Myocyte (in vitro differentiated cells): Measurements from ENCODE around the gene SOX6. TPM values are rescaled to one million over a fixed set of nuclear protein-coding genes. Genes with fewer than 3 reads are reported as not detected.

Experiments used
- DNase-seq: peaks from one replicate; pipeline ENCODE4 v3.0.0-alpha.2; 2012; ENCODE audit warnings: low read depth
- total RNA-seq: library from RNA; depleted of rRNA; stranded (reverse); fragments of >200 nt; gene quantifications from 2 replicates; pipeline ENCODE4 v1.2.3, GENCODE V29; 2014

The SOX6 gene
- total RNA-seq, 1 donor from 2014 or later = 1.1 TPM

DNA sequence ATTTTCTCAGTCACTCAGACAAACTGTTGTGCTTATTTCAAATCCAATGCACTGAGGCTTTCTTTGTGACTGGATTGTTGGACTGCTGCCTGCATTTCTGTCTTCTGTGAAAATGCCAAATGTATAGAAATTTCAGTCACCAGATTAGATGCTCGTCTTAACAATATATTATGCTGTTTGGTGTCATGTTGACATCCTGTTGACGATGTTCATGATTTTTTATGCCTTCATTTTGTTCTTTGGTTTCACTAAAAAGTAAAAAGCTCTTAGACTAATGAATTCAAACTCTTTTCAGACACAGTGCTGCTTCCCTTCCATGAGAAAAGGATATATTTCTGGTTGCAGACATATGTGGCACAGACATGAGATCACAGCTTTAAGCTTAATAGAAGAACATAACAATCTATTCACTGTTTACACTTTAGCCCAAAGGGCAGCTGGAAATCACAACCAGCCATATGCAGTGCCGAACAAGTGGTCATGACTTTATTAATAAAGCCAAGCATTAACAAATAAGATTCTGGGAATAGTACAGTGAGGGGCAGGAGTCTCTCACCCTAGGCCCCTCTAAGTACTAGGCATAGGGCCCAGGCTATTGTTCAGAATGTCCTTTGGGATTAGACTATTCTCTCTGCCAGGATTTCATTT, 9.4 kb upstream of the SOX6 start:
- DNase-seq = no peak

DNA sequence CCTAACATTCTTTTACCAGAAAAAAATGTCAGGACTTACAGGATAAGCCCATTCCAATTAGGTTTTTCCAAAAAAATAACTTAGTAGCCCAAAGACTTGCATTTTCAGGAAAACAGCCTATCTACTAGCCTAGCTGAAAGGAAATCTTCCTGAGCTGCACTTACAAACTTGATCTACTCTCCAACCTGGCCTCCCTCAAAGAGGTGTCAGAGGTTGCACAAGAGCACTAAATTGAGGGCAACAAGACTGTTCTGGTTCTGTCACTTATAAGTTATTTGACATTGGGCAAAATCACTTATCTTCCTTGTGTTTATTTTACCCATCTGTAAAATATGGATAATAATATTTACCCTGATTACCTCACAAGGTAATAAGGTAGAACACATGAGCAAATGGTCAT, 7.9 kb upstream of the SOX6 start:
- DNase-seq = no peak

DNA sequence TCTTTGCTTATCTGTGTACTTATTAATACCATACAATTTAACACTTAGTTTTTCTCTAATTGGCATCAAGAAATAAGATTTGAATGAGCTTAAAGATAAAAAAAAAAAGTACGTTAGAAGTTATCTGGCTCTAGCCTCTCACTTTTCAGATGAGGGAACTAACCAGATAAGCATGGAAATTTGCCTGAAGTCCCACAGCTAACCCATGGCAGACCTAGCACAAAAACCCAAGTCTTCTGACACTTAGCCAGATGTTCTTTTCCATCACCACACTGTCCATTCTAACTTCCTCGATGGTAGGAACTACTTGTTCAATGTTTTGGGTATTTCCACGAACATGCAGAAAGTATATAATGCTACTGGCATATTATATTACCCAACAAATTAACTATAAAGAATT, 7.4 kb upstream of the SOX6 start:
- no peak for DNase-seq

DNA sequence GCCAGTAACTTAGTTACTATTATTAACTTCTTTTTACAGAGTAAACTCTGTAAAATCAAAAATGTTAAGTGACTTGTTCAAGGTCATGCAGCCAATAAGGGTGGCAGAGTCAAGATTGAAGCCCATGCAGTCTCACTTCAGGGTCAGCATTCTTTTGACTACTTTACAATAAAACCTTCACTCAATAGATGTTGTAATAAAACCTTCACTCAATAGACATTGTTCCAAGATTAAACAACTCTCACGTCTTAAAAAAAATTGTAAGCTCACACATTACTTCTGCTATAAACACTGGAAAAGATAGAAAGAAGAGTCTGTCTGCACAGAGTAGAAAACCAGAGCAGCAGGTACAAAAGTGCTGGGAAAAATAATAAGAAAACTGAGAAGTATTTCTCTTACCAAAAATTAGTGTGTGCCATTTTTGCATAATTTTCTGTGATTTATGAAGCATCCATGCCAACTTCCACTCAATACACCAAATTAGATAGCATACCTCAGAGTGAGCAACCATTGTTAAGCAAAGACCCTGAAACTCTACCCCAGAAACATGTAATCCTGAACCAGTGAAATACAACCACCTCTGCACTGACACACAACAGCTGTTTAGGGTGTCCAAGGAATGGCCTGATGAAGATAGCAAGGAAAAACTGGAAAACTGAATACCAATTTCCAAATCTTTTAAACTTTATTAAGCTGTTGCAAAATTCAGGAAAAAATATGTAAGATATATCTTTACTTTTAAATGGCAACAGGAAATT, 4.9 kb upstream of the SOX6 start:
- no peak for DNase-seq

DNA sequence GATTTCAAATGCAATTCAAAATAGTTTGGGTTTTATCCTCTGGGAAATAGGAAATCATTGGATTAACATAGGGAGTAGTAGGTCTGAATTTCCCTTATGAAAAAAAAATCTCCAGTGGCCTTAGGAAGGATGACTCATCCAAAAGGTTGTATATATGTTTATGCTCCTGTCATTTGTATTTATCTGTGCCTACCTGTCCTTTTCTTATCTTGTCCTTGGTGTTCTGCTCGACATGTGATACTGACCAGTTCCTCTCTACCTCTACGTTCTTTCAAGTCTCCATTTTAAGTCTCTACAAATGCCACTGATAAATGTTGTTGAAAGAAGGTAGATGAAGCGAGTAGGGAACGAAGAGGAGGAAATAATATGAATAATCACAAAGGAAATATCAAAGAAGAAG, 3.0 kb upstream of the SOX6 start:
- DNase-seq = no peak

DNA sequence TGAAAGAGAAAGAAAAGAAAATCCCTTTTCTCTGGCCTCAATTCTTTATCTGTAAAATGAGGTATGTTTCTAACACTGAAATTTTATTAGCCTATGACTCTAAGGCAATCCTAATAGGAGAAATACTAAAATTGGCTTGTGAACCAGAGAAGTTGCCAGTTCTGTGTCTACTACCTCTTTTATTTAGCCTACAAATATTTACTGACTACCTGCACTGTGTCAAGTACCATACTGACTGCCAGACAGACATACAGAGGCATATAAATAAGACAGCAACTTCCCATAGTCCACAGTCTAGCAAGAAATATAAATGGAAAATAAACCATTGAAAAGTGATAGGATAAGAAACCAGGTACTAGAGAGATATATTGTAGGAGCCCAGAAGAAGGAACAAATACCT, 2.4 kb upstream of the SOX6 start:
- no peak for DNase-seq

DNA sequence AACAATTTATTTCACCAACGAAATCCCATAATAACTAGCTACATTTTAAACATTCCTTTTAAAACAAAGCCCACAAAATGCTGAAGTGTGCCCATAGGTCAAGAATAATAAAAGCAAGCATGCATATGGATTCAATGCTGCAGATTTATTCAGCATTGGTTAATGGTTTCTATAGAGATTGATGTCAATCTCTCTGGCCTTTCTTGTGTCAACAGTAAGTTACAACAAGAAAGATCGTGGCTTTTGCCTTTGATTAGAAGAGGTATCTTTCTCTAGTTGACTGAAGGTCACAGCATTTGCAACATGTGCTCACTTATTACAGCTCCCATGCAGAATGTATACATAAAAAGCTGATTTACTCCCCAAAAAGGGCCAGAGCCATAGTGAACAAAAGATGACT, 1.4 kb upstream of the SOX6 start:
- DNase-seq = no peak

DNA sequence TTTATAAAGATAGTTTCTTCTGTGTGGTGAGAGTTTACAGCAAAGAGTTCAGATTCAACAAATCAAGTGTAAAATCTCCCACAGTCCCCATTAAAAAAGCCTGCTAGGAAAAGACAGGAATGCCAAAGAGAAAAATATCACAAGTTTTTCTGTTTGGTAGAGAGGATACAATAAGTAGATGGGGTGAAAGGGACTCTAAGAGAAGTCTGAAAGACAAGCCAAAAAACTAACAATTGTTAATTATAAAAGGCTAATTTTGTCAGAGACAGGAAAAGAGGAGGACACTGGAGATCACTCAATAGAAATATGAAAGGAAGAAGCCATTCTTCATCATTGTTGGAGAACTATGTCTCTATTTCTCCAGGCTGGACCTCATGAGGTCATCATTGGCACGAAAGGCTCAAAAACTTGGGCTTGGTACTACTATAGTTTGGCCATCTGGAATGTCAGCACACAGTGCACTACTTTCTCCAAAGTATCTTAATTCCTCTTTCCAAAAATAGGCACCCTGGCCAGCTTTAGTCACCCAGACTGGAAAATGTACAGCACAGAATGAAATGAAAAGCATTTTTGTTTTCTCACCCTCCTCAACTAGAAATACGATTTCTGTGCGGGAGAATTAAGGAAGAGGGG, 531 bp upstream of the SOX6 start:
- no peak for DNase-seq

DNA sequence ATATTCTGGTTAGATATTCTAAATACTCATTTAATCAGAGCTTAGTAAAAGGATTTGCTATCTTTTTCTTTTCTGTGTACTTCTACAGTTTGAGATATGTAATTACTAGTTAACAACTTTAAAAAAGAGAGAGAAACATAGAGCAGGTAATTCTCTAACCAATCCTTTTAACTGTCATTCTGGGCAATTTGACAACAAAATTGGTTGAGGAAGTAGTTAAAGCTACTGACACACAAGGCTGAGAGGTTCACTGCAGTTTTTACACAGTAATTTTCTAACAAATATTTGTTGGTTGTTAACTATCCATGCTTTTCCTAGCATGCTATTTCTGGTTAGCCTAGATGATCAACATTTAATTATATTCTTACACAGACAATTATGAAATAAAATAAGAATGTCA, 3.6 kb downstream of the SOX6 start:
- no peak for DNase-seq

DNA sequence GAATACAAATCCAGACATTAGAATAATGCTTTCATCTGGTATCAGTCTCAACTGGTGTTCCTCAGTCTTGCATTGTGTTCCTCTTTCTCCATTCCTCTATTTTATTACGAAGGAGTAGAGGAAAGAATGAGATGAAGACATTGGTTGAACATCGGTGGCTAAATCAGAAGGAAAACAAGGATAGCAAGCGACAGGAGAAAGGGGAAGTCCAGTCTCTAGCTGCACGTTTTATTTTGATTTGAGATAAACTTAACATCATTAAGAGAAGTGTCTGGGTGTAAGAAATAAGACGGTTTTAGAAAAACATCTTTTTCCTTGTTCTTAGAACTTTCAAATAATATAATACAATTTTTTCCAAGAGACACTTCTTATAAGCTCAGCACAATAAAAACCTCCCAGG, 6.2 kb downstream of the SOX6 start:
- no peak for DNase-seq

DNA sequence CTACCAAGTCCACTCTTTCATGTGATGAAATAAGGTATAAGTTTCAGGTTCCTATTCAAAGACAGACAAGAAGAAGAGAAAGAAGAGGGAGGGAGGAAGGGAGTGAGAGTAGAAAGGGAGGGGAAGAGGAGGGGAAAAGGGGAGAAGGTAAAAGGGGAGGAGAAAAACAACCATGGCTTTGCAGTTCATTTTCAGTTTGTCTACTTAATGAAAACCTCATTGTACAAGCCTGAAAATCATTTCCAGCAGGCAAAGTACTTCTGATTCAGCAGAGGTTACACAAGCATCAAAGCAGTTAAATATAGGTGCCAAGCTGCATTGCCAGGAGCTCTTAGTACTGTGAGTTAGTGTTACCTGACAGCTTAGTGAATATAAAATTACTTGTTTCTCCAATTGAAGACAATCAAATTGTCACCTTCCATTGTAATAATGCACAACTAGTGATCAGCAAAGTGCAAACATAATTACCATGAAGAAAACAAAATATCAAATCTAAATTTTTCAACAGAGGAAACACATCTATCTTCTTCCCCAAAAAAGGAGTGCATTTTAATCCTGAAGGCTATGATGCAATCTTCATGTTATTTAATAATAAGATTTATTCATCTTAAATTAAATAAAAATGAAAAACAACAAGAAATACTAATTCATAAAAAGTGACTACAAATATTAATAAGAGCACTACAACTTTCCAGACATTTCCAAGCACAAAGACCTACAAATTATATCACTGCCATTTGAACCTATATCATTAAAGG, 8.2 kb downstream of the SOX6 start:
- DNase-seq = no peak

DNA sequence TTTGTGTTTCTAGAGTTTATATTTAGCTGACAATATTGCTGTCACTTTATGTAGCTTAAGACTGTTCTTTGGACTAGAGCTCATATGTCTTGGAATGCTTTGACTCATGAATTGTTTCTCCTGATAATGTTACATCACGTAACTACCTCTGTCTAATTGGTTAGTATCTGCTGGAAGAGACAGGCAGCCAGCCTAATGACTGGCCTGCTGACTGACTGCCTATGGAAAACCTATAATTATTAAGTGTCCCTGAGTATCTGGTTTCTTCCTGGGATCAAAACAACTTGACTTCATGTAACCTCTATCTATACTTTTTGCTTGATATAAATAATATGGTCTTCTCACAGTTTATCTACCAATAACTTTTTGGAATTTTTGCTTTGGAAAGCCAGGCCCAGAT, 9.4 kb downstream of the SOX6 start:
- no peak for DNase-seq

DNA sequence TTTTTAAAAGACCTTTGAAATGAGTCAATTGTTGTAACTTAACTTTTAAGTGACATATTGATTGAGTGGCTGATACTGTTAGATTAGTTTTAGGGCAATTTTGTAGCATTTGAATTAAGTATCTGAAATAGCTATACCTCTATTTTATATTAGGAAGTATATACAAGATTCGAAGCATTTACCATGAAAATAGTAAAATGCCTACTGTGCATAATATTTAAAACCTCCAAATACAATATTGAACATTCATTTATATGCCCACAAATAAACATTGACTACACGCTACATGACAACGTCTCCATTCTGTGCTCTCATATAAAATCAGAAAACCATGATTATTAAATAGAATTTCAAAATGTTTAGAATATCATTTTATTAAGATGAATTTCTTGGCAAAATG, 14.5 kb downstream of the SOX6 start:
- DNase-seq = no peak

DNA sequence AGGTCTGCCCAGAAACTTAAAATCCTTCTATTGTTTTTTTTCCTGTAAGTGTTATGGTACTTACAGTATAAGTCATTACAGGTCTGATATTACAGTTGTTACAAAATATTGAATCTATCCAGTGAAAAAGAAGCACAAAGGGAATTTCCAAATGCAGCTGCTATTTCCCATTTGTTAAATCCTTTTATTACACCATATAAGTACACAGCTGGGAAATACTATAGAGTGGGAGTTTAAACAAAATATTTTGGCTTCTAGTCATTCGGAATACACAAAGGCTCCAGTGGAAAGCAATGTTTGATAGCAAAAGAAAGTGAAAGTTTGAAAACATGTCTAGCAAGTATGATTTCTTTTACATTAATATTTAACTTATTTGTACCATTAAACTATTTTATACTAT, 18.0 kb downstream of the SOX6 start:
- no peak for DNase-seq

DNA sequence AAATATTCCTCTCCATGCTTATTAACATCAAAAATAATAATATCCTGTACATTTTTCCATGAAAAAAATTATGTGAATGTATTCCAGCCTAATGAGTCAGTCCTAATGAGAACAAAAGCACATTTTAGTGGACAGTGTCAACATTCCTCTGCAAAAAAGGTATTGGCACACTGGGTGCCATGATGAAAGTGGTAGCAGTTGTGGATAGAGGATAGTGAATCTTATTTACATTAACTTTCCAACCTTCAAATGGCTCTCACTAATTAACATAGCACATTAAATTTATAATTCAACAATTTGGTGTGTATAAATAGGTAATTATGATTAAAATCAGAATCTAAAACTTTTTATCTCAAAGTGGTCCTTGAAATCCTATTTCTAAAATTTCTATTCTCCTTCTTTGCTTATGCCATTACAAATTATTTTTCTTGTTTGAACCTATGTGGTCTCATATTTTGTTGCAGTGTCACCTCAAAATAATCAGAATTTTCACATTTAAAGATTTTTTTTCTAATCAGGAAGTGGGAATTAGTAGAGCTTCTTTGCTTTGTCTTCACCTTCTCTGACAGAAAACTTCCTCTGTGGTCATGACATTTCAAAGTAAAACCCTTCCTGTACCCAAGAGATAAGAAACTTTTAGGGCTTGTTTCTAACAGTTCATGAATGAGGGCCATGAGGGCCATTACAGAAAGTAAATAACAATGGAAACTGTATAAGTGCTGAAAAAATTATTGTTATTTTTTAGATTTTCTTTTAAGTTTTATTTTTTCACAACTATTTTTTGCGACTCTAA, 18.7 kb downstream of the SOX6 start:
- no peak for DNase-seq

DNA sequence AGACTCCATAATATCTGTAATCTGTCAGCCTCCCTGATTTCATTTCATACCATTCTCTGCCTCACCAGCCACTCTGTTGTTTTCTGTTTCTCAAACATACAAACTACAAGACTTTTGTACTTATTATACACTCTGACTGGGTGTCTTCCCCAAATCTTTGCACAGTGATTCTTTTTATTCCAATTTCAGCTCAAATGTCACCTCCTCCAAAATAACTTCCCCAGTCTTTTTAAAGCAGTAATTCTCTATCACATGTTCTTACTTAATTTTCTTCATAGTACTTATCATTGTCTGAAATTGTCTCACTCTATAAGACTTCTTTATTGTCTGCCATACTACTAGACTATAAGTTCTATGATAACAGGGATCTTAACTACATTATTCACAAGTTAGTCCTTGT, 19.6 kb downstream of the SOX6 start:
- no peak for DNase-seq

DNA sequence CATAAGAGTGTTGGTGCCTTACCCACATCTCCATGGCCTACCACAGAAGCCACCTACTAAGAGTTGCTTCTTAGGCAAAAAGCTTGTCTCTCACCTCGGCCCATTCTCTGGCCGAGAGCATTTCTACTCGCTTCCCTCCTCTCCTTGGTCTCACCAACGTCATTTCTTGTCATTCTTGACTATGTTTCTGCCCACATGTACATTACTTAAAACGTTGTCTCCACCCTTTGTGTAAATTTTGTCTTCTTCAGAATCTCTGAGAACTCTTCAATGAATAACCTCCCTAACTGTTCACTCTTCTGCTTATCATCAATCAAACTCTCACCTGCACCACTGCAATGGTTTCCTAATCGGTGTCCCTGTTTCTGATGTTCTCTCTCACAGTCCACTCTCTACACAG, 20.1 kb downstream of the SOX6 start:
- no peak for DNase-seq

DNA sequence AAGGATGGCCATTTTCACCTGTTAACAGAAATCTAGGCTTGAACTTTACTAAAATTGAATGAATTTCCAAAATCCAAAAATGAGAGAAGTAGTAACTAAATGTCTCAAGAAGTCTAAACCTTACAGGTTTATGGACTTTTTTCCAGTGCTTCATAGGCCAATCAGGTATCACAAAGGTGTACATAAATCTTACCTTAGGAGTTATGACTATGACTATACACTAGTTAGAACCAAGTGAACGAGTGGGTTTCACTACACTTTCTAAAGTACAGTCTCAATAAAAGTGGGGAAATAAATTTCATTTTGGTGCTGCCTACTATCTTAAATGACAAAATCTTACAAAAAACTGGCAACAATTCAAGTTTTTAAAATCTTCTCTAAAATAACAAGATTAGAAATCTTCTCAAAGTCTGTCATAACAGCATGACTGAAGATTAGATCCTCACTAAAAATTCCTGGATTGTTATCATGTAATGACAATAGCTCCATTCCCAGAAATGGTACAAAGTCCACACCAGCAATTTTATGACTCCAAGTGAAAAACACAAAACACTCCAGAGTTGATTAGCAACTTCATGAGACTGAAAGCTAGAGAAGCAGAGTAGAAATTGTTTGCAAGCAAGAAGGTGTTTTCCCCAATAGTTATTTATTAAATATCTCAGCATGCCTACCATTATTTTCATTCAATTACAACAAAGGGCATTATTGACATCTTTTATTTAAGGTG, 20.9 kb downstream of the SOX6 start:
- no peak for DNase-seq

DNA sequence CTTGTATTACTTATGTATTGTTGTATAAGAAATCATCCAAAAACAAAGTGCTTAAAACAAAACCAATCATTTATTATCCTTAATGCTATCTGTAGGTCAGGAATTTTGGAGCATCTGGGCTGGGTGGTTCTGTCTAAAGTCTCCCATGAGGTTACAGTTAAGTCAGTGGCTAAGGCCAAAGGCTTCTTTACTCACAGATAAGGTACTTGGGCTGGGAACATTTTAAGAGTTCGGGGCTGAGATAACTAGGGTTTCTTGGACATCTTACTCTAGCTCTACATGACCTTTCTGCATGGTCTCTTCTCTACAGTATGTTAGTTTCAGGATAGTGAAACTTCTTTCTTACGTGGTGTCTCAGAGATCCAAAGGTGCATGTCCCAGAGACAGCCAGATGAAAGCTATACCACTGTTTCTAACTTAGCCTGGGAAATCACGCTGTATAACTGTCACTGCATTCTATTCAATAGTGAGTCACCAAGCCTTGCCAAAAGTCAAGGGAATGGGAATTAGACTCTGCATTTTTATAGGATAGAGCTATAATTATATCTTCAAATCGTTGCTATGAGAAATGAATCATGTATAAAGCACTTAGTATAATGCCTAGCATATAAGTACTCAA, 29.6 kb downstream of the SOX6 start:
- DNase-seq = no peak

DNA sequence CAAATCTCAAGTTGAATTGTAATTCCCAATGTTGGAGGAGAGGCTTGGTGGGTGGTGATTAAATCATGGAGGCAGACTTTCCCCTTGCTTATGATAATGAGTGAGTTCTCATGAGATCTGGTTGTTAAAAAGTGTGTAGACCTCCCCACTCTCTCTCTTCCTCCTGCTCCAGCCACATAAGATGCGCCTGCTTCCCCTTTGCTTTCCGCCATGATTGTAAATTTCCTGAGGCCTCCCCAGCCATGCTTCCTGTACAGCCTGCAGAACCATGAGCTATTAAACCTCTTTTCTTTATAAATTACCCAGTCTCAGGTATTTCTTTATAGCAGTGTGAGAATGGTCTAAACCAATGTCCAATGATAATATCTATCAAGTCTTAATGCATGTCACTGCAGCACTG, 34.2 kb downstream of the SOX6 start:
- no peak for DNase-seq
